Subcutaneous adipose tissue (tissue), 4 donors: ENCODE results near the gene OSBPL6. TPM values are rescaled to one million over a fixed set of nuclear protein-coding genes. Genes with fewer than 3 reads are reported as not detected.

Source experiments
- CTCF ChIP-seq: fragments of 450-650 bp; IDR thresholded peaks from one replicate; pipeline ENCODE4 v1.5.1; 2016; ENCODE audit warnings: low read depth, mild to moderate bottlenecking, control low read depth, antibody characterized with exemption, moderate library complexity
- total RNA-seq, 4 donors: library from RNA; depleted of rRNA; stranded (reverse); fragments of >200 nt; gene quantifications; one replicate each; pipeline ENCODE4 v1.1.0, GENCODE V29; 2016

The OSBPL6 gene
- total RNA-seq, 4 donors from 2014 or later: 0.68 to 2.1 (median 1.7) TPM

DNA sequence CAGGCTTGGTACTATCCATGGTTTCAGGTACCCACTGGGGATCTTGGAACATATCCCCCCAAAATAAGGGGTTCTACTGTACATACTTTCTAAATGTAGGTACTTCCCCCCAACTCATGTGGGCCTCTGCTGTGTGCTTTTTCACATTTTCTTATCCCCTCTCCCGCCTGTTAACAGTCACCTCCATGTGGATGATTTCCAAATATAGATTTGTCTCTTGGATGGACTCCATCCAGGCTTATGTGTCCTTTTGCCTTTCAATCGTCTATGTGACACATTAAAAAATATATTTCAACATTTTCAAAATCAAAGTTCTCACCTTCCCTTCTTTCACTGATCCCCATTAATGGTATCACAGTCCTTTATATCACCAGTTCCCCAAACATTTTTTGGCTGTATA lies 44.4 kb downstream of the OSBPL6 start:
- TF ChIP-seq CTCF: no peak

GRCh38 chr2:178241844-178242551 lies 47.7 kb downstream of the OSBPL6 start:
- no peak for TF ChIP-seq CTCF

DNA sequence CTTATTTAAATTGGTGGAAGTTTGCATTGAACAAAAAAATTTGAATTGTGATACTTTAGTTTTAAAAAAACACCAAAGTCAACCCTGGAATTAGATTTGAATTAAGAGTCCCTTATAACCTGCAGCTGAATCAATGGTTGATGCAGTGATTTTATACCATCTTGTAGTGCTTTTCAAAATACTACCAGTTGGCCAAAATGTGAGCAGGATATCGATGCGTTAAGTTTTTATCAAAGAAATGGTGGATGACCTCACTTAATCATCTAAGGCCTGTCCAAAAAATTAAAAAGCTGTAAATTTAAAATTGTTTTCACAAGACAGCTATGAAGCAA lies 48.2 kb downstream of the OSBPL6 start:
- no peak for TF ChIP-seq CTCF

- no peak for TF ChIP-seq CTCF
These were observed 49.6 kb downstream of the OSBPL6 start for GRCh38 chr2:178243961-178244360.

- TF ChIP-seq CTCF: no peak
These were observed 50.5 kb downstream of the OSBPL6 start for GRCh38 chr2:178244777-178245176.

GRCh38 chr2:178246696-178247095 lies 52.4 kb downstream of the OSBPL6 start:
- no peak for TF ChIP-seq CTCF

DNA sequence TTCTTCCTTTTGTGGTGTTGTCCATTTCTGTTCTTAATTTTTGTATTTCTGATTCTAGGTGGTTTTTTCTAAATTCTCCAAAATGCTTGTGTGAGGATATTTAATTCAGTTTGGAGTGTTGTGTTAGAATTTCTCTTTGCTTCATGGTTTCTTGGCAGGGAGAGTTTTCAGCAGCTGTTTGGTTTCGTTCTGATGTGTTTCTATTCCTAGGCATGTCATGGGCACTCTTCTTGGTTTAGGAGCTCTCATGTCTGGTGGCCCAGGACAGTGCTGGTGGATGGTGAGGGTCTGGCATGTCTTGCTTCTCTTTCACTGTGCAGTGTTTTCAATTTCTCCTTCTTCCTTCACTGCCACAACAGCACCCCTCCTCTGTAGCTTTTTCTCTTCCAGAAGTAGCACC lies 52.9 kb downstream of the OSBPL6 start:
- TF ChIP-seq CTCF: no peak
